HG03159 (cell line): Measurements from ENCODE around the gene RAB3IP.

ENCODE experiments used
- ATAC-seq: cut with Tn5 transposase; IDR thresholded peaks from one replicate; pipeline ENCODE4 v1.9.1; 2021; ENCODE audit warnings: mild to moderate bottlenecking, moderate library complexity; ENCODE audit not compliant: unreplicated experiment

RAB3IP gene, protein sequence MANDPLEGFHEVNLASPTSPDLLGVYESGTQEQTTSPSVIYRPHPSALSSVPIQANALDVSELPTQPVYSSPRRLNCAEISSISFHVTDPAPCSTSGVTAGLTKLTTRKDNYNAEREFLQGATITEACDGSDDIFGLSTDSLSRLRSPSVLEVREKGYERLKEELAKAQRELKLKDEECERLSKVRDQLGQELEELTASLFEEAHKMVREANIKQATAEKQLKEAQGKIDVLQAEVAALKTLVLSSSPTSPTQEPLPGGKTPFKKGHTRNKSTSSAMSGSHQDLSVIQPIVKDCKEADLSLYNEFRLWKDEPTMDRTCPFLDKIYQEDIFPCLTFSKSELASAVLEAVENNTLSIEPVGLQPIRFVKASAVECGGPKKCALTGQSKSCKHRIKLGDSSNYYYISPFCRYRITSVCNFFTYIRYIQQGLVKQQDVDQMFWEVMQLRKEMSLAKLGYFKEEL

DNA sequence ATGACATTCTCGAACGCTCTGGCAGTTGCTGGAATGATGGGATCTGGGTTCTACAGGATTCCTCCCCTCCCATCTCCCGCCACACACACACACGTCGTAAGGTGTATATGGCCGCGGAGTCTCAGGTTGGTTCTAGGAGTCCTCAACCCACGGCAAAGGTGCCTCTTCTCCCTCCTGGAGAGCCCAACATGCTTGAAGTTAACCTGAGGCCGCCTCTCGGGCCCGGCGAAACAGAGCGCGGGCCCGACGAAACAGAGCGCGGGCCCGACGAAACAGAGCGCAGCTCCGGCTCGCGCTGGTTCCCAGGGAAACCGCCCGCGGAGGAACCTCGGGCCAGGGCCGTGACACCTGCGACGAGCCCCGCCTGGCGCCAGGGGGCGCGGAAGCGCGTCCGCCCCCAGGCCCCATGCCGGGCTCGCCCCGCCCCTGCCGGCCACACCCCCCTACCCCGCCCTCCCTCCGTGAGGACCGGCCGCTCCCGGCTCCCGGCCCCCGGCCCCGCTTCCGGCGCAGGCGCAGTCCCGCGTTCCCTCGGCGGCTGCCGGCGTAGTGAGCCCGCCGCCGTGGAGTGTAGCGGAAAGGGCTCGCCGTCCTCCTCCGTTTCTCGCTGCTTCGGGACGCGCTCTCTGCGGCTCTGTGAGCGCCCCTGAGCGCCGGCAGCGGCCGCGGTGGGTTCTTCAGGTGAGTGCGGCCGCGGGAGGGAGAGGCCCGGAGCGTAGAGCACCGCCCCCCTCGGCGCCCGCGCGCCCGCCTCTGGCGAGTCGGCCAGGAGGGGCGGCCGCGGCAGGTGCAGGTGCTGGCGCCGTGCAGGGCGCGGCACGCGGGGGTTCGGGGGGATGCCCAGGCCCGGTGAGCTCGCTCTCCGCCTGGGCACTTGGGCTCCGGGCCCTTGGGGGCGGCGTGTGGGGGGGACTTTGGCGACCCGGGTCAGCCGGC, at the start of gene RAB3IP:
Gene RAB3IP (plus strand): TSS at position 510 of the 936 bp plus-strand sequence. CDS start 16,549 bp downstream, outside the sequence.
- ATAC-seq, result peak; percentile 82

DNA sequence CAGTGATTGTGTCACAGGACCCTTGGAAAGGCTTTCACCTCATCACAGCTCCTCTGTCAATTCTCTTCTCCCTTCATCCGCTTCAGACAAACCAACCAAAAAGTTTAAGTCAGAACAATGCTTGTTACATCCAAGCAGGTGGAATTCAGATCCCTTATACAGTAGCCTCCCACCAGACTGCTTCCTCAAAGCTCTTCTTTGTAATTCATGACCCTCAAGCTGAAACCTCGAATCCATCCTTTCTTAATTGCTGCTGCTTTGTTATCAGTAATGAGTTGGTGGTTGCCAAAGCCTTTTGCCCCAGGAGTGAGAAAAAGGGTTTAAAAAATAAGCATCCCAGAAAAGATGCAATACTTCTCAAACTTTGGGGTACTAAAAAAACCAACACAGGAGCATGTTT, 49.0 kb upstream of the RAB3IP start:
- no peak for ATAC-seq

DNA sequence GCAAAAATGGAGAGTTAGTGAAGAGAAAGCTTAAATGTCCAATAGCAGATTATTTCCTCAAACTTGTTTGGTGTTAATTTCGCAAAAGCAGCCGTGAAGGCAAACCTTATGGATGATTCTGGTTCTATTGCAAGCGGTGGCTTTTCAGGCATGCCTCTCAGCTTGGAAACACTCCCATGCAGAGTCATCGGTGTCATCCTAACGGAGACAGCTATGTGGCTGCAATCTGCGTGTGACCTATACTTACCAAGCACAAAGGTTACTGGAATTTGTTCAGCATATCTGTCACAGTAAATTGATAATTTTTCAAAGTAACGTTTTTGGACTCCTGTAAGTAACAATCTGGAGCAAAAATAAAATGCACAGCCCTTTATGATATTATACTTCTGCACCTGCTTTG, 44.5 kb upstream of the RAB3IP start:
- ATAC-seq, result no peak

DNA sequence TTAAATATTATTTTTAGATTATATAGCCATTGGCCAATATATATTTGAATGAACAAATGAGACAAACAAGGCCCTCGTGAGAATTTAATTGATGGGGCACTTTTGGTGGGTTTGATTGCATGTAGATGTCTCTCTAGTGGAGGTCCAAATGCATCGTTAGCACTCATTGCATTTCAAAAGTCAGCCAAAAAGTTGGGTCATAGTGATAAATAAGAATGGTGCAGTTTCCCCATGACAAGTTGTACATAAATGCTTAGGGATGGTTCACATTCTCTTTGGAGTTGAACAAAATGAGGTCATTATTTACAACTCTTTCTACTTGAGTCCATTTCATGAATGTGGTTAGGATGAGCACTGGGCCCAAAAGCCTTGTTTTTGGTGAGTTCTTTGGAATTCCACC, 40.6 kb upstream of the RAB3IP start:
- no peak for ATAC-seq

DNA sequence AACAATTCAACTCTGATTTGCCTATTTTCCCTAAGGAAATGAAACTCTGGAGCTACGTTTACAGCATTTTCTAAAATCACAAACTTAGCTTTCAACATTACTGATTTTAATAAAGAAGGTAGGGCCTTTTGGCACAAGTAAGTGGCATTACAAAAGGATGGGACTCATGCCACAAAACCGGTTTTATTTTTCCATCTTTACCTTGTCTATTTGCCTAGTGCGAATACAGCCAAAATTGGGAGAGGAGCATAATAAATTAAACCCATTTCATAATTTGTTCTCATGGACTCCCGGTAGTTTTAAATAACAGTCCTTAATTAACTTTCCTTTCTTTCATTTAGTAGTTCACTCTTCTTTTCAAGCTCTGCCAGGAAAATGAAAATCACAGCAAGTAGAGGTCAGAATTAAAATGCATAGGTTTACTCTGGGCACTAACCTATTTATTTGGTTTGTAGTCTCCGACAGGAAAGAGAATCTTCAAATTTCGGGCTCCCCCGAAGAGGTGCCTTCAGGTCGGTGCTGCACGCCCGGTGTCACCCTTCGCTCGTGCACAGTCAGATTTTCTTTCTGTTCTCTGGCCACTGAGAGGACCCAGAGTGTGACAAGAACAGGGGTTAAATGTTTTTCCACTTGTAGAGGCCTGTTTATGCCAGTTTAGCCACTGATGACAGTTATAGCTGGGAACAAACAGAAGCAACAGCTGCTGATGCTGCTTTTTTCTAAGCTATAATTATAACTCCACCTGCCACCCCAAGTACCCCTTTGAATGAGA, 39.7 kb upstream of the RAB3IP start, which contains the start of gene BEST3:
Gene BEST3 (minus strand): TSS at position 535 of the 772 bp plus-strand sequence. CDS start 1,505 bp downstream, outside the sequence.
- no peak for ATAC-seq

DNA sequence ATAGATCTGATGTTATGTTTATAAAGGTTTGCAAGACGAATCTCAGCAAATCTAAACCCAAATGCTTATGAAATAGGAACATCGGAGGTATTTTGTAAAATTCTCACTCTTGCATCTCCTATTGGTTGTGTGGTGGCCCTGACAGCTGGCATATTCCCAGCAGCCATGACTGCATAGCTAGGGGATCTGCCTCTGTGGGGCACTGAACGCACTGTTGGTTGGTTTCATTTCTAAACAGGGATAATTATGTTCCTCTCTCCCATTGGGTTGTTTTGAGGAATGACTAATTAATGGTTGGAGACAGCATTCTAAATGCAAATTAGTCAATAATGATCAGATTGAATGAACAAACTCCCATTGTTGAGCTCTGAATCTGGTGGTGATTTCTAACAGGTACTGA, 36.8 kb upstream of the RAB3IP start:
- ATAC-seq, result no peak

DNA sequence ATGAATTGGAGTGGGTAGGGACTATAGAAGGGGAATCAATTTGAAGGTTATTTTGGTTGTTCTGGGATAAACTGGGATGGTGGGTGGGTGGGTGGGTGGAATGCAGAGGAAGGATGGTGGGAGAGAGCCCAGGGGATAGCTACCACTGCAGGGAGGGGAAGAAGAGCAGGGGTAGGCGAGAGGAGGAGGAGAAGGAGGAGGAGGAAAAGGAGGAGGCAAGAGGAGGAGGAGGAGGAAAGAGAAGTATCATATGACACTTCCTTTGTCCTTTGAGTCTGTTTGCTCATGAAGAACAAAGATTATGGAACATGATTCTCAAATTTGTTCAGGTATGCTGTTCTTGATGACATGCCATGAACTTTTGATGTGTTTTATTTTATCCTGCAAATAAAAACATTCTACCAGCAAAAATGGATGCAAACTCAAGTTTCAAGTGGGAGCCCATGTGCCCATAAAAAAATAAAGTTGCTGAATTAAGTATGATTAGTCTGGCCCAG, 35.5 kb upstream of the RAB3IP start:
- no peak for ATAC-seq

DNA sequence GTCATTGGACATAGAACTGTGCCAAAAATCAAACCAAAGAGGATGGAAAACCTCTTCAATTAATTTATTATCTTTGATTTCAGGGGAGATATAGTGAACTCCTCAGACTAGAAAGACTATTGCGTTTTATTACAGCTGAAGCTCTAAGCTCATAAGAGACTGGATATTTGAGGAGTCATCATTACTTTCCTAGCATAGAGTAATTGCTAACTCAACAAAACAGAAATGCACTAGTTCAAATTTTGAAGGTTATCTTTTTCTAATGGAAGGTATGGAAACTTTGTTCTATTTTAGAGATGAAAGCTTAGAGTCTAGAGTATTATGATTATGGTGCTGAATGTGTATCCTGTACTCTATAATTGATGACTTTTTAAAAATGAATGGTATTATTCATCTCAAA, 34.3 kb upstream of the RAB3IP start:
- no peak for ATAC-seq

DNA sequence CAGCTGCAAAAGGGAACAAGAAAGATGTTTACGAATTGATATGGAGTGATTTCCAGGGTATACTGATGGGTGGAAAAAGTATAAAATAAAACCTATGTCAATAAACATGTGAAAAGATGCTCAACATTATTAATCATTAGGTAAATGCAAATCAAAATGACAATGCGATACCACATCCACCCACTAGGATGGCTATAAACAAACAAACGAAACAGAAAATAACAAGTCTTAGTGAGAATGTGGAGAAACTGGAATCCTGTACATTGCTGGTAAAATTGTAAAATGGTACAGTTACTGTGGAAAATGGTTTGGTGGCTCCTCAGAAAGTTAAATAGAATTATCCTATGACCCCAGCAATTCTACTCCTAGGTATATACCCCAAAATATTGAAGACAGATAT, 30.0 kb upstream of the RAB3IP start:
- no peak for ATAC-seq

DNA sequence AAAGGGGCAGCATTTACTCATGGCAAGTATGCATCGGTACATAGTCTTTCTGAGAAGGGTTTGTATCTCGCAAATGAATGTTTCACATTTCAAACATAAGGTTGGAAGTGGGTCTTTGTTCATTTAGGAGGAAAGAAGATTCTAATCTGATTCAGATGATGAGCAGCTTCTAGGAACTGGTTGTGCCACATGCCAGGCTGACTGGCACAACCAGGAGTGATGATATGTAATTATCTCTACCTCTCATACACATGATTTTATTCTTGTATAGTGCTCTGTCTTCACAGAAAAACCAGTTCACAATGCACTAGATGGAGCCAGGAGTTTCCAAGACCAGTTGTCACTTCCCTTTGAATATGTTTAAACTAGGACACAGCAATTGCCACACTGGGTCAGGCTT, 25.8 kb upstream of the RAB3IP start:
- ATAC-seq, result no peak

DNA sequence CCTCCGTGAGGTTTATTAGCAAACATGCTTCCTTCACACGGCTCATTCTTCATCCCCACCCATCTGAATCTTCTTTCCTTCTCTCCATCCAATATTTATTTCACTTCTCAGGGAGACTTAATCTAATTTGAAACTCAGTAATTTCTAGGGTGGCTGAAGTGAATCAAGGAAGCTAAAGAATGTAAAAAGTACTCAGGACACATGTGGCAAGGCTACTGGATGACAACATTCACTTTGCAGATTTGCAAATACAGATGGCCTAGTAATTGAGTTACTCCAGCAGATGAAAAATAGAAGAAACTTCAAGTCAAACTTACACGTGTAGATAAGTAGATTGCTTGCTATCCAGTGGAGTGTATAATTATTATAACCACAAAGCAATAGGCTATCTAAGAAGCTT, 24.1 kb upstream of the RAB3IP start:
- no peak for ATAC-seq

DNA sequence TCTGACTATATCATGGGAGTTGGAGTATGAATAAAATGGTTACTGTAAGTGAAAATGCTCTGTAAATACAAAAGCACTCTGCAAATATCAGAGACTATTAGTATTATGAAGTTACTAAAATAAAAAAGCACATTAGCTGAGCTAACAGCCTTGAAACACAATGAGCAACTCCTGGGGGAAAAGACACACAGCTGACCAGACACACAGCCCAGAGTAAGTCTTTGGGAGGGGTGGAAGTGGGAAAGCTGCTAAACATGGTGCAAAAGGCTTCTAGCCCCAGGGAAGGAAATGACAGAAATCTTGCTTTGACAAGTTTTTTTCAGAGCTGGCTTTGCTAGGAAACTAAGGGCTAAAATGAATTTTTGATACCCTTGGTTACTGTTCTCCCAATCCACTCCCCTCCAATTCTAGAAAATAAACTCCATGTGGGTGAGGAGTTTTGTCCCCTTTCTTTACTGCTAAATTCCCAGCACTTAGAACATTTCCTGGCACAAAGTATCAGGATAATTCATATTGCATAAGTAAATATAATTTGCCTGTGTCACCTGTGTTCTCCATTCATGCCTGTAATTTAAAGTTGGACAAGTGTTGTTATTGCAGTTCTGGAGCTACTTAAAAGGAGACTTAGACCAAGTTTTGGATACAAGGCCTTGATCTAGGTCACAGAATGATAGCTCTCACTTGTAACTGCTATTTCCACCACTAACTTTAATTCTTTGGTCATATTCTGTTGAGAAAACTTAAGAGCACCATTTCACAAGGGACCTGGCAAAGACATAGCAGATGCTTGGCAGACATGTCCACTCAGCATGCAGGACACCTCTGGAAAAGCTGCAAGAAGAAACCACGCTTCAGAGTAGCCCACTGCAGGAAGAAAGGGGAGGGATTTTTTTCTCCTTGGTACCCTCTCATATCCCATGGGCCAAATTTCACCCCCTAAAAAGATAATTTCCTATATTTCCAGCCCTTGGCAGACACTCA, 19.0 kb upstream of the RAB3IP start:
- no peak for ATAC-seq

DNA sequence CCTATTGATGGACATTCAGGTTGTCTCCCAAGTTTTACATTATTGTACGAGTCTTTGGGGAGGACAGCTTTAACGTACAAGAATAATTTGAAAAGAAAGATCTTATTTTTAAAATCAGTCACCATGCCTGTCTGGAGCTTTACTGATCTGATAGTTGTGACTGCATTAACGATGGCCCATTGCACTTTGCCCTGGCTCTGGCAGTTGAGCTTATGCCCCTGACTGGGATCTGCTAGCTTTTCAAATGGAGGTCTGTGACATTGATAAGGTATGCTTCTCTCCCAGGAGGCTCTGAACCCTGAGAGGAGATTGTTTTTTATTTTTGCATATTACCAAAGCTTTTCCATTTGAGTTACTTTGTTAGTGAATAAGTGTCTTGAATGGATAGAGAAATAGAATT, 17.9 kb upstream of the RAB3IP start:
- no peak for ATAC-seq

DNA sequence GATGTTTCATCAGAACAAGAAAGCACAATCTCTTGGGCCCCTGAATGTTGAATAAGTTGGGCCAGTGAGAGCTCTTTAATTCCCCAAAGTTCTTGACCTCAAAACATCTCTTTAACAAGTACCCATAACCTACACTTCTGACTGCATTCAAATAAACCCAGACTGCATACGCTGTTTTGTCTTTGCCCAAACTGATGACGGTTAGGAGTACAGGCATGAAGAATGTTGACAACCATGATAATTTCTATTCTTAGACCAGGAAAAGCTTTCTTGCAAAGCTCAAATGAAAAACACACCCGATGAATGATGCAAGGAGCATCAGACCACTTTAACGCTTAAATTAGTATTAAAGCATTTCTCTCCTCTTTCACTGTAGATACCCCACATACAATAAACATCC, 11.7 kb upstream of the RAB3IP start:
- ATAC-seq, result no peak

DNA sequence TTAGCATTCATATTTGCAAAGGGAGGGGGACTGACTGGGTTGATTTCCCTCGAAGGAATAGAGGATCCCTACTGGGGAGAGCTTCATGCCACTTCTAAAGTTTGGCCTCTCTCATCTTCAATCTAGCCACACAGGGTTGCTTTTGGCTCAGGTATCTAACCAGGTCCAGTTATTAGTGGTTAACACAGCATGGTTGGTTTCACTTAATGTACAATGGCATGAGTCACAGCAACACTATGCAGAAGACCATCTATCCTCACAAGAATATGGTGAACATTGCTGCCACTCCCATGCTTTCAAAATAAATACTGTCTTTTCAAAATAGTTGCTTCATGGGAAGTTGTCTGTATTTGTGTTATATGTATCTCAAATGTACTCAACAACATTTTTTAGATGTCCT, 6.6 kb upstream of the RAB3IP start:
- ATAC-seq, result no peak

DNA sequence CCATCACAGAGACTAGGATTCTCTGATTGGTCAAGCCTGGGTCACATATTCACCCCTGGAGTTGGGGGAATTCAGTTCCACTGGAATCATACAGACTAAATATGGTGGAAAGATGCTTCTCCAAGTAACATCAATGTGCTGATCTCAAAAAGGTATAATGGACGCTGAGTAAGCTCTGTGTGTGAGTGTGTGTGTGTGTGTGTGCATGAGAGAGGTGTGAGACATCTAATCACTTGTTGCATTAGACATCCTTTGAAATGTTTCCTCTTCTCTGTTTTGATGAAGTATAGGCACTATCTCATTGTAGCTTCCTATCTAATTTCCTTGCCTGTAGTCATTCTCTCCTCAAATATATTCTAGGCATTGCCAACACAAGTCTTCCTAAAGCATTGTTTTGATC, 5.0 kb upstream of the RAB3IP start:
- ATAC-seq, result no peak

DNA sequence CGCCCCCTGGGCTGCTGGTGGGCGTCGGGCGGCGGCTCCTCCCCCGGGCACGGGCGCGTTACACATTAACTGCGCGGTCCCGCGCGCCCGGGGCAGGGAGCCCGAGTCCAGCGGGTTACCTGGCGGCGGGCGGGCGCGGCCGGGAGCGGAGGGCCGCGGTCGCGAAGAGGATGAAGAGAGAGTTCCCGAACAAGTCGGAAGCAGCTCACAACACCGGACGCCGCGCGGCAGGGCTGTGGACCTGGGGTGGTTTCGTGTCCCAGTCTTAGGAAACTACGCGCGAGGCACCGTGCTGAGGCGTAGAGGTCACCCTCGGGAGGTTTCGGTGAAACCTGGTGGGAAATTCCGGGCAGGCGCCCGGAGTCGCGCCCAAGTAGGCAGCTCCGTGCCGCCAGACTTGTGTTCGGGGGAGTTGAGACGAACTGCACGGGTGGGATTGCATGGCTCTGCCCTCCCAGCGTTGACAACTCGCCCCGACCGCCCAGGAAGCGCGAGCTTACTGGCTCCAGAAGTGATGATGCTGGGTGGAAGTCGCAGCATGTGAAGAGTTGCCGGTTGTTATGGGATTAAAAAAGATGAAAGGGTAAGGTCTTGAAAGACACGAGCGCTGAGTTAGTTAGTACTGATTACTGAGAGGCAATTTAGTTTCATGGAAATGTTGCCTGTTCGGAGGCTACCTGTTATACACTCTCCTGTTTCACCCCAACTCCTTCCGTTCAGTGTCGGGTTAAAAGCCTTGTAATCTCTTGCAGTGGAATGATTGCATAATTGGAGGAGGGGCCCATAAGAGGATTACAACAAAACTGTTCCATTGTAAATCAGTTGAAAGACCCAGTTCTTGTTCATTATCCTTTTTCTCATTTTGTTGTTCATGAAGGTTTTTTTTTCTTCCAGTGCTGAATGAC, 879 bp downstream of the RAB3IP start:
- peak; percentile 36 for ATAC-seq

DNA sequence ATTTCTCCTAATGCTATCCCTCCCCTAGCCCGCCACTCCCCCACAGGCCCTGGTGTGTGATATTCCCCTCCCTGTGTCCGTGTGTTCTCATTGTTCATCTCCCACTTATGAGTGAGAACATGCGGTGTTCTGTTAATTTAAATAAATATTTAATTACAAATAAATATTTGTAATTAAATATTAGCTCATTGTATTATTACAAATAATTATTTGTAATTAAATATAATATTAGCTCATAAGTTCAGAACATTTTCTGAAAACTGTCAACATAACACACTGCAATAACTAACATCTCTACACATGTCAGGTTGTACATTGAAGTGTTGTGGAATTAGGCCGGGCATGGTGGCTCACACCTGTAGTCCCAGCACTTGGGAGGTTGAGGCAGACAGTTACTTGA, 5.4 kb downstream of the RAB3IP start:
- ATAC-seq, result no peak

DNA sequence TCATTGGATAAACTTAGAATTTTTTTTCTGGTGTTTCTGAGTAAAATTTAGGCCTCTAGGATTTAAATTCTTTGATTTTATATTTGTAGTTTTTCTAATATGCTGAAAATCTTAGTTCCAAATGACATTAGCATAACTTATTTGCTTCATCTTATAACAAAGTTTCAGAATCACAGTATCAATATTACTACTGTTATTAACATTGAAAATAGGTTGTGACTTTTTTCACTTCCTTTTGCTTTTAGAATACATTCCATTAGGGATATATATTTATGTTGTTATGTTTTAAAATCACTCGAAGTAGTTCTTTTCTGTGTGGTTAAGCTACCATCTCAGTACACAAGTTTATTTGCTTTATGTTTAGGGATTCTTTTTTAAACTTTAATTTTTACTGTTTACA, 12.8 kb downstream of the RAB3IP start:
- peak; percentile 51 for ATAC-seq
